Astrocyte (in vitro differentiated cells and primary cell): ENCODE results near the gene PSG4.
"Not testable (repeated sequence)": the region's sequence is repeated elsewhere in the genome, so short reads cannot be mapped to it uniquely, and the experiment has no call there.

Experiments used
- EZH2 ChIP-seq: IDR thresholded peaks from 2 replicates; pipeline ENCODE4 v1.6.1; 2012; ENCODE audit warnings: mild to moderate bottlenecking, low read length, inconsistent platforms; ENCODE audit not compliant: insufficient read depth
- TF ChIP-seq, protein P1 (sequence below): IDR thresholded peaks from 2 replicates; pipeline ENCODE4 v1.5.1; 2011; ENCODE audit warnings: low read depth, mild to moderate bottlenecking, inconsistent platforms, low read length, moderate library complexity; ENCODE audit not compliant: insufficient read depth

DNA sequence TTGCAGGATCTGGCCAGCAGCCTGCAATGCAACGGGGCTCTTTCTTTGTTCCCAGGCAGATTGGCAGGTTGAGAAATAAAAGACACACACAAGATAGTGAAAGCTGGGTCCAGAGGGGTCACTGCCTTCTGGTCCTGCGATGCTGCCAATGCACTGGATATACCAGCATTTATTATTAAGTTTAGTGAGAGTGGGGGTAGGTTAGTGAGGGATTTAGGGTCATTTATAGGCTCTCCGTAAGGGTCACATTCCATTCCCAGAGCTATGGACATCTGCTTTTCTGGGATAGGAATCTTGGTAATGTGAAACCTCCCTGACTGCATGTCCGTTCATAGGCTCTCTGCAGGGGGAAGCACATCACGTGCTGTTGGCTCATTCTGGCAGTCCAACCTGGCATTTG, 44.9 kb upstream of the PSG4 start:
- TF ChIP-seq EZH2, result not testable (repeated sequence)
- TF ChIP-seq, protein P1, sequence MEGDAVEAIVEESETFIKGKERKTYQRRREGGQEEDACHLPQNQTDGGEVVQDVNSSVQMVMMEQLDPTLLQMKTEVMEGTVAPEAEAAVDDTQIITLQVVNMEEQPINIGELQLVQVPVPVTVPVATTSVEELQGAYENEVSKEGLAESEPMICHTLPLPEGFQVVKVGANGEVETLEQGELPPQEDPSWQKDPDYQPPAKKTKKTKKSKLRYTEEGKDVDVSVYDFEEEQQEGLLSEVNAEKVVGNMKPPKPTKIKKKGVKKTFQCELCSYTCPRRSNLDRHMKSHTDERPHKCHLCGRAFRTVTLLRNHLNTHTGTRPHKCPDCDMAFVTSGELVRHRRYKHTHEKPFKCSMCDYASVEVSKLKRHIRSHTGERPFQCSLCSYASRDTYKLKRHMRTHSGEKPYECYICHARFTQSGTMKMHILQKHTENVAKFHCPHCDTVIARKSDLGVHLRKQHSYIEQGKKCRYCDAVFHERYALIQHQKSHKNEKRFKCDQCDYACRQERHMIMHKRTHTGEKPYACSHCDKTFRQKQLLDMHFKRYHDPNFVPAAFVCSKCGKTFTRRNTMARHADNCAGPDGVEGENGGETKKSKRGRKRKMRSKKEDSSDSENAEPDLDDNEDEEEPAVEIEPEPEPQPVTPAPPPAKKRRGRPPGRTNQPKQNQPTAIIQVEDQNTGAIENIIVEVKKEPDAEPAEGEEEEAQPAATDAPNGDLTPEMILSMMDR, result not testable (repeated sequence)
